ENCODE results near the gene UBE2N. TPM values are rescaled to one million over a fixed set of nuclear protein-coding genes. Genes with fewer than 3 reads are reported as not detected.

The UBE2N gene
- total and polyA plus RNA-seq, 11 donors: 53.6 to 107 (median 88.1) TPM

DNA sequence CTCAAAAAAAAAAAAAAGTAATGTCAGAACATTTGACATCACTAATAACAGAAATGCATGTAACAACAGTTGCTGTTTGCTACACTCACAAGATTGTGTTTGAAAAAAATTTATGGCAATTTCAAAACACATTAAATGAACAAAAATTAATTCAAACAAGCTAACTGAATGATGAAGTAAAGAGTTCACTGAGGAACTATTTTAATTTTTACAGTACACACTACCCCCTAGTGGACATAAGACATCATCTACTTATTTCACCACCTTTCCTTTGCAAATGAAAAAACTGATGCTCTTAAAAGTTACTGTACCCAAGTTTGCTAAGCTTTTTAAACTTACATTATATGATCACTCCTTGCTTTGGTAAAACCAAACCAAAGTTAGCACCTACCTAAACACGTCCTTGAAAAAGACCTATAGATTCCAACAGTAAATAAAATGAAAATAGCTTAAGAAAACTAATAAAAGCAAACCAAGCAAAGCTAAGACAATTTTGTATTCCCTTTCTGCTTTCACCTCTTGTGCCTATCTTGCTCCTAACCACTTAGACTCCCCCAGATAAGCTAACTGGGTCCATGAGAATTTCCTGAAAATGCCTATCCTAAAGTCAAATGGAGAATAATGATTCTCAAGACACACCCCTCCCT lies 22.2 kb downstream of the UBE2N start:
- Histone ChIP-seq H3K9me3 (no peaks in the 10 kb centered on the region), H3K4me3 (peak overlapping the region in 1 of 12 donors; percentile 4), H3K4me1 (peaks cover 0 to 80% (median 47%) of the 10 kb centered on the region in 12 donors), H3K36me3 (no peaks in the 10 kb centered on the region), H3K27me3 (no peaks in the 10 kb centered on the region), H3K27ac (peak overlapping the region in 2 of 12 donors; percentile 25 to 41)
- intact Hi-C loops (cut with DNase I): loop anchor here (1.0 to 10.0 kb wide), 7 partner anchors 432 to 635 kb away; partner anchors contain the start of gene EEA1 (in 1 of the 10)
- DNase-seq (no peak), ATAC-seq (peak in 3 of 4 donors; percentile 43 to 54 (median 43))
- TF ChIP-seq CTCF (IDR thresholded peaks at IDR 0.05) (peak; percentile 57 to 78 (median 70)), POLR2A (IDR thresholded peaks at IDR 0.05) (no peak)
- WGBS, 4 donors: 31 to 38% (median 35%) methylated on average over 1 of the region's 1 CpG

DNA sequence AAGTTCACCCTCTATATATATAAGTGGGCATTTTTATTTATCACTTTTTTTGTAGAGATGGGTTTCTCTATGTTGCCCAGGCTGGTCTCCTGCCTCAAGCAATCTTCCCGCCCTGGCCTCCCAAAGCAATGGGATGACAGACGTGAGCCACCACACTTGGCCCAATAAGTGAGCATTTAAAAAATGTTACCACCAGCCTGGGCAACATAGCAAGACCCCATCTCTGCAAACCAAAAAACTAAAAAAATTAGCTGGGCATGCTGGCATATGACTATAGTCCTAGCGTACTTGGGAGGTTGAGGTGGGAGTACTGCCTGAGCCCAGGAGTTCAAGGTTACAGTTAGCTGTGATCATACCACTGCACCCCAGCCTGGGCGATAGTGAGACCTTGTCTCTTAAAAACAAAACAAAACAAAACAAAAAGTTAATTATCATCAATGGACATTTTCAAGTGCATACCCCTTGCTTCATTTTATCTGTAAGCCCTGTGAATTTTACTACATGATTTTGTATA lies 23.7 kb downstream of the UBE2N start:
- no peak overlapping the region for H3K4me3 ChIP-seq
- ATAC-seq (no peak), DNase-seq (no peak)
- intact Hi-C loops (cut with DNase I): loop anchor here in 8 of 10 donors (5.0 to 10.0 kb wide), 5 partner anchors 431 to 633 kb away; partner anchors contain the start of gene EEA1 (in 1 of the 8)
- H3K27me3 ChIP-seq: no peaks in the 10 kb centered on the region
- TF ChIP-seq CTCF (IDR thresholded peaks at IDR 0.05) (no peak), POLR2A (IDR thresholded peaks at IDR 0.05) (no peak)
- H3K27ac ChIP-seq: peak overlapping the region in 2 of 12 donors; percentile 20 to 41
- 89 to 94% (median 94%) methylated on average over 4 of the region's 4 CpGs for WGBS, 4 donors
- H3K9me3 ChIP-seq: no peaks in the 10 kb centered on the region
- H3K36me3 ChIP-seq: no peaks in the 10 kb centered on the region
- peaks cover 0 to 77% (median 41%) of the 10 kb centered on the region in 12 donors for H3K4me1 ChIP-seq

- Histone ChIP-seq H3K4me3 (no peak overlapping the region), H3K36me3 (peaks cover 0 to 2% (median under 1%) of the 10 kb centered on the region in 9 donors), H3K27me3 (no peaks in the 10 kb centered on the region), H3K4me1 (peaks cover 0 to 78% (median 49%) of the 10 kb centered on the region in 12 donors), H3K9me3 (no peaks in the 10 kb centered on the region), H3K27ac (peak overlapping the region; percentile 14 to 73 (median 60))
- WGBS, 4 donors: 43 to 53% (median 45%) methylated on average over 3 of the region's 3 CpGs
- DNase-seq: no peak
- intact Hi-C loops (cut with DNase I): loop anchor here in 8 of 10 donors (5.0 to 10.0 kb wide), 5 partner anchors 429 to 631 kb away; partner anchors contain the start of gene EEA1 (in 1 of the 8)
- TF ChIP-seq POLR2A (IDR thresholded peaks at IDR 0.05) (no peak), CTCF (IDR thresholded peaks at IDR 0.05) (peak in 1 of 12 donors; percentile 18)
- peak; percentile 60 to 79 (median 72) for ATAC-seq
These were observed 25.9 kb downstream of the UBE2N start for GRCh38 chr12:93415723-93416464.
